Activated CD8-positive, alpha-beta memory T cell treated with anti-CD3 and anti-CD28 coated beads, Interleukin-2, amount 50 U/mL, for 1 hour (primary cell): ENCODE data around the gene TMEM117.

Experiments used
- DNase-seq: peaks from one replicate; pipeline ENCODE4 v3.0.0-alpha.2; 2020; ENCODE audit errors: extremely low read depth

The TMEM117 gene

GRCh38 chr12:43835656-43836474 is at the start of gene TMEM117:
TMEM117 (plus strand) TSS chr12:43836081.
- DNase-seq = peak; percentile 8

GRCh38 chr12:43786899-43787693 is 48.8 kb upstream of the TMEM117 start:
- DNase-seq = no peak

GRCh38 chr12:43789941-43790340 is 45.9 kb upstream of the TMEM117 start:
- DNase-seq = no peak

GRCh38 chr12:43795716-43796280 is 40.1 kb upstream of the TMEM117 start:
- DNase-seq = no peak

GRCh38 chr12:43797561-43798217 is 38.2 kb upstream of the TMEM117 start:
- DNase-seq = no peak

GRCh38 chr12:43805149-43805859 is 30.6 kb upstream of the TMEM117 start:
- DNase-seq = no peak

GRCh38 chr12:43805860-43806736 is 29.8 kb upstream of the TMEM117 start, which contains the start of gene TWF1:
TWF1 (minus strand) TSS chr12:43806317; CDS start chr12:43806245, 72 bp downstream.
- peak; percentile 44 for DNase-seq

- DNase-seq = no peak
These were observed 29.2 kb upstream of the TMEM117 start for GRCh38 chr12:43806737-43807072.

GRCh38 chr12:43807386-43807785 is 28.5 kb upstream of the TMEM117 start:
- DNase-seq = no peak

- DNase-seq = no peak
These were observed 23.8 kb upstream of the TMEM117 start for GRCh38 chr12:43812057-43812456.

GRCh38 chr12:43812926-43813325 is 23.0 kb upstream of the TMEM117 start:
- no peak for DNase-seq

- DNase-seq = no peak
These were observed 20.5 kb upstream of the TMEM117 start for GRCh38 chr12:43815416-43815815.

- no peak for DNase-seq
These were observed 19.7 kb upstream of the TMEM117 start for GRCh38 chr12:43816168-43816567.

GRCh38 chr12:43824207-43824775 is 11.6 kb upstream of the TMEM117 start:
- DNase-seq = no peak

GRCh38 chr12:43826681-43827080 is 9.2 kb upstream of the TMEM117 start:
- DNase-seq = no peak

GRCh38 chr12:43827093-43827492 is 8.8 kb upstream of the TMEM117 start:
- no peak for DNase-seq

- DNase-seq = no peak
These were observed 3.3 kb upstream of the TMEM117 start for GRCh38 chr12:43832463-43833168.

GRCh38 chr12:43835264-43835655 is 621 bp upstream of the TMEM117 start:
- DNase-seq = no peak

- no peak for DNase-seq
These were observed 651 bp downstream of the TMEM117 start for GRCh38 chr12:43836475-43836989.
